ENCODE measurements around the gene NUDT4. TPM values are rescaled to one million over a fixed set of nuclear protein-coding genes. Genes with fewer than 3 reads are reported as not detected.

The NUDT4 gene
- total and polyA plus RNA-seq, 2 of the 13 experiments (the other 11 are each of a cell fraction or from before 2014, with no cell fraction given) = 37.3 to 70.1 TPM

DNA sequence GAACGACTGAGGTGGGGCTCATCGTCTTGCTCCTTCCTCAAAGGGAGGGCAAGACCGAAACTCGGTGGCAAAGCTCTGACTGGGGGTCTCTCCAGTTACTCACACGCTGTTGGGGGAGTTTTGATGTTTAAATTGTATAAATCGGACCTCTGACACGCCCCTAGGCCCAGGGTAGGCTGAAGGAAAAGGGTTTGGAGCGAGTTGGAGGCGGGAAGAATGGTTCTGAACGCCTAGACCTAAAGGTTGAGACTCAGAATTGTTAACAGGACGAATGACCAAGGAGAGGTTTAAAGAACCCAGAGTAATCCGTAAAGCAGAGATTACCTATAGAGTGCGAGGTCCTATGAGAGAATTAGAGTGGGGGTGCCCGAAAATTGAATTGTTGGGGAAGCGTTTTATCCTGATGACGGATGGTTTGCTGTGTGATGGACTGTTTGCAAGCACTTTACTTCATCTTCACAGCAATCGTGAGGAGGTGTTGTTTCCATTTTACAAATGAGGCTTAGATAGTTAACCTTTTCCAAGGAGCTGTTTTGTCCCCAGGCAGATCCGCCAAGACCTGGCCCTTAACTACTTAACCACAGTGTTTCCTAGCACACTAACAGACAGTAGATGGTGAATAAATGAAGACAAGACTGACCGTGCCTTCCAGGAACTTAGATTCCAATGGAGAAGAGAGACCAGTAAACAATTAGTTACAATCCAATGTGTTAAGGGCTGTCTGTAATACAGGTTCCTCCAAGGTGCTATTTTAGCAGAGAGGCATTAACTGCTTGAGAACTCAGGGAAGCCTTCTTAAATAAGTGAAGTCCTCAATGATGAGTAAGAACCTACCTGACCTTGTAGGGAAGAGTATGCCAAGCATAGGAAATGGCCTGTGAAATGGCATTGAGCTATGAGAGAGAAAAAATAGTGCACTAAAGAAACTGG, 65.0 kb downstream of the NUDT4 start (continued):
- TF ChIP-seq, protein P1, sequence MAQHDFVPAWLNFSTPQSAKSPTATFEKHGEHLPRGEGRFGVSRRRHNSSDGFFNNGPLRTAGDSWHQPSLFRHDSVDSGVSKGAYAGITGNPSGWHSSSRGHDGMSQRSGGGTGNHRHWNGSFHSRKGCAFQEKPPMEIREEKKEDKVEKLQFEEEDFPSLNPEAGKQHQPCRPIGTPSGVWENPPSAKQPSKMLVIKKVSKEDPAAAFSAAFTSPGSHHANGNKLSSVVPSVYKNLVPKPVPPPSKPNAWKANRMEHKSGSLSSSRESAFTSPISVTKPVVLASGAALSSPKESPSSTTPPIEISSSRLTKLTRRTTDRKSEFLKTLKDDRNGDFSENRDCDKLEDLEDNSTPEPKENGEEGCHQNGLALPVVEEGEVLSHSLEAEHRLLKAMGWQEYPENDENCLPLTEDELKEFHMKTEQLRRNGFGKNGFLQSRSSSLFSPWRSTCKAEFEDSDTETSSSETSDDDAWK (CRISPR knock-in tag; IDR thresholded peaks at IDR 0.05) = no peak
- 0 out of 2 replicates have a peak, but pooled peaks have one; percentile 44 for TF ChIP-seq ZNF30 (CRISPR knock-in tag; IDR thresholded peaks at IDR 0.05)
- TF ChIP-seq, protein P2, sequence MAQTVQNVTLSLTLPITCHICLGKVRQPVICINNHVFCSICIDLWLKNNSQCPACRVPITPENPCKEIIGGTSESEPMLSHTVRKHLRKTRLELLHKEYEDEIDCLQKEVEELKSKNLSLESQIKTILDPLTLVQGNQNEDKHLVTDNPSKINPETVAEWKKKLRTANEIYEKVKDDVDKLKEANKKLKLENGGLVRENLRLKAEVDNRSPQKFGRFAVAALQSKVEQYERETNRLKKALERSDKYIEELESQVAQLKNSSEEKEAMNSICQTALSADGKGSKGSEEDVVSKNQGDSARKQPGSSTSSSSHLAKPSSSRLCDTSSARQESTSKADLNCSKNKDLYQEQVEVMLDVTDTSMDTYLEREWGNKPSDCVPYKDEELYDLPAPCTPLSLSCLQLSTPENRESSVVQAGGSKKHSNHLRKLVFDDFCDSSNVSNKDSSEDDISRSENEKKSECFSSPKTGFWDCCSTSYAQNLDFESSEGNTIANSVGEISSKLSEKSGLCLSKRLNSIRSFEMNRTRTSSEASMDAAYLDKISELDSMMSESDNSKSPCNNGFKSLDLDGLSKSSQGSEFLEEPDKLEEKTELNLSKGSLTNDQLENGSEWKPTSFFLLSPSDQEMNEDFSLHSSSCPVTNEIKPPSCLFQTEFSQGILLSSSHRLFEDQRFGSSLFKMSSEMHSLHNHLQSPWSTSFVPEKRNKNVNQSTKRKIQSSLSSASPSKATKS (CRISPR knock-in tag; IDR thresholded peaks at IDR 0.05) = no peak
- TF ChIP-seq CHCHD3 (CRISPR knock-in tag; IDR thresholded peaks at IDR 0.05) = no peak
- TF ChIP-seq, protein P3, sequence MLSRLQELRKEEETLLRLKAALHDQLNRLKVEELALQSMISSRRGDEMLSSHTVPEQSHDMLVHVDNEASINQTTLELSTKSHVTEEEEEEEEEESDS (CRISPR knock-in tag; IDR thresholded peaks at IDR 0.05; ENCODE audit: borderline replicate concordance) = no peak
- TF ChIP-seq HNF4G (IDR thresholded peaks at IDR 0.05; ENCODE audit: borderline replicate concordance, low read depth, low read length) = no peak
- no peak for TF ChIP-seq HNF4G (CRISPR knock-in tag; IDR thresholded peaks at IDR 0.05; ENCODE audit: borderline replicate concordance, low read depth)
- TF ChIP-seq SNRNP70 (IDR thresholded peaks at IDR 0.05; ENCODE audit: low read depth, low read length) = no peak
- TF ChIP-seq, protein P4, sequence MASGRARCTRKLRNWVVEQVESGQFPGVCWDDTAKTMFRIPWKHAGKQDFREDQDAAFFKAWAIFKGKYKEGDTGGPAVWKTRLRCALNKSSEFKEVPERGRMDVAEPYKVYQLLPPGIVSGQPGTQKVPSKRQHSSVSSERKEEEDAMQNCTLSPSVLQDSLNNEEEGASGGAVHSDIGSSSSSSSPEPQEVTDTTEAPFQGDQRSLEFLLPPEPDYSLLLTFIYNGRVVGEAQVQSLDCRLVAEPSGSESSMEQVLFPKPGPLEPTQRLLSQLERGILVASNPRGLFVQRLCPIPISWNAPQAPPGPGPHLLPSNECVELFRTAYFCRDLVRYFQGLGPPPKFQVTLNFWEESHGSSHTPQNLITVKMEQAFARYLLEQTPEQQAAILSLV (CRISPR knock-in tag; IDR thresholded peaks at IDR 0.05; ENCODE audit: borderline replicate concordance) = no peak
- TF ChIP-seq, protein P5, sequence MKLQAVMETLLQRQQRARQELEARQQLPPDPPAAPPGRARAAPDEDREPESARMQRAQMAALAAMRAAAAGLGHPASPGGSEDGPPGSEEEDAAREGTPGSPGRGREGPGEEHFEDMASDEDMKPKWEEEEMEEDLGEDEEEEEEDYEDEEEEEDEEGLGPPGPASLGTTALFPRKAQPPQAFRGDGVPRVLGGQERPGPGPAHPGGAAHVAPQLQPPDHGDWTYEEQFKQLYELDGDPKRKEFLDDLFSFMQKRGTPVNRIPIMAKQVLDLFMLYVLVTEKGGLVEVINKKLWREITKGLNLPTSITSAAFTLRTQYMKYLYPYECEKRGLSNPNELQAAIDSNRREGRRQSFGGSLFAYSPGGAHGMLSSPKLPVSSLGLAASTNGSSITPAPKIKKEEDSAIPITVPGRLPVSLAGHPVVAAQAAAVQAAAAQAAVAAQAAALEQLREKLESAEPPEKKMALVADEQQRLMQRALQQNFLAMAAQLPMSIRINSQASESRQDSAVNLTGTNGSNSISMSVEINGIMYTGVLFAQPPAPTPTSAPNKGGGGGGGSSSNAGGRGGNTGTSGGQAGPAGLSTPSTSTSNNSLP (IDR thresholded peaks at IDR 0.05; ENCODE audit: low read depth, low read length) = no peak
- TF ChIP-seq, protein P6, sequence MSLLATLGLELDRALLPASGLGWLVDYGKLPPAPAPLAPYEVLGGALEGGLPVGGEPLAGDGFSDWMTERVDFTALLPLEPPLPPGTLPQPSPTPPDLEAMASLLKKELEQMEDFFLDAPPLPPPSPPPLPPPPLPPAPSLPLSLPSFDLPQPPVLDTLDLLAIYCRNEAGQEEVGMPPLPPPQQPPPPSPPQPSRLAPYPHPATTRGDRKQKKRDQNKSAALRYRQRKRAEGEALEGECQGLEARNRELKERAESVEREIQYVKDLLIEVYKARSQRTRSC (CRISPR knock-in tag; IDR thresholded peaks at IDR 0.05; ENCODE audit: low read depth) = 0 out of 2 replicates have a peak, but pooled peaks have one; percentile 74
- TF ChIP-seq ZNF354B (CRISPR knock-in tag; IDR thresholded peaks at IDR 0.05) = no peak
- 0 out of 2 replicates have a peak, but pooled peaks have one; percentile 3 for TF ChIP-seq ZNF619 (CRISPR knock-in tag; IDR thresholded peaks at IDR 0.05)
- TF ChIP-seq ZNF737 (CRISPR knock-in tag; IDR thresholded peaks at IDR 0.05; ENCODE audit: borderline replicate concordance) = no peak
- TF ChIP-seq ZFP41 (CRISPR knock-in tag; IDR thresholded peaks at IDR 0.05; ENCODE audit: borderline replicate concordance) = no peak
- TF ChIP-seq ZNF614 (CRISPR knock-in tag; IDR thresholded peaks at IDR 0.05; ENCODE audit: borderline replicate concordance) = no peak
- TF ChIP-seq FOXA1 (IDR thresholded peaks at IDR 0.05) = no peak
- TF ChIP-seq FOXA1 (CRISPR knock-in tag; IDR thresholded peaks at IDR 0.05) = no peak
- TF ChIP-seq ZNF10 (CRISPR knock-in tag; IDR thresholded peaks at IDR 0.05; ENCODE audit: borderline replicate concordance, low read depth) = no peak
- no peak for TF ChIP-seq ZNF451 (CRISPR knock-in tag; IDR thresholded peaks at IDR 0.05)
- no peak for TF ChIP-seq ZNF547 (CRISPR knock-in tag; IDR thresholded peaks at IDR 0.05)
- TF ChIP-seq SMYD3 (CRISPR knock-in tag; IDR thresholded peaks at IDR 0.05) = no peak

All from HepG2 (cell line).